Ovary (tissue), 9 donors: ENCODE data around the gene FAM222B. TPM values are rescaled to one million over a fixed set of nuclear protein-coding genes. Genes with fewer than 3 reads are reported as not detected.

ENCODE experiments used
- DNase-seq, 5 donors: peaks; one replicate each; pipeline ENCODE4 v3.0.0-alpha.2; 2019 to 2020
- H3K27ac ChIP-seq, 2 donors: fragments of 200-600 bp; one replicate each; pipeline versions ENCODE4 v1.5.1 to v1.8.0; 2019 to 2022
- H3K27me3 ChIP-seq: fragments of 200-600 bp; one replicate; pipeline ENCODE4 v1.8.0; 2022
- H3K36me3 ChIP-seq: fragments of 200-600 bp; sonication (generic); one replicate; pipeline ENCODE4 v1.5.1; 2019
- H3K4me1 ChIP-seq: one replicate; pipeline ENCODE4 v1.8.1; 2013; ENCODE audit warnings: mild to moderate bottlenecking, moderate library complexity; ENCODE audit not compliant: insufficient read depth
- H3K4me3 ChIP-seq: fragments of 200-600 bp; sonication (generic); one replicate; pipeline ENCODE4 v1.5.1; 2017
- H3K9me3 ChIP-seq, 2 donors: fragments of 200-600 bp in 1 of 2; sonication (generic) in 1 of 2; one replicate each; pipeline versions ENCODE4 v1.5.1 to v1.8.1; 2013 to 2019; ENCODE audit warnings: mild to moderate bottlenecking in 1 of 2, moderate library complexity in 1 of 2
- EP300 ChIP-seq: sonication (generic); formaldehyde crosslinking; IDR thresholded peaks from one replicate; pipeline ENCODE4 v1.6.1; 2017; ENCODE audit warnings: antibody characterized with exemption
- POLR2A ChIP-seq: fragments of 450-650 bp; IDR thresholded peaks from one replicate; pipeline ENCODE4 v1.6.1; 2017; ENCODE audit warnings: antibody characterized with exemption, mild to moderate bottlenecking, moderate library complexity
- WGBS, 3 donors: extraction: QIAGEN DNeasy Blood & Tissue Kit in 1 of 3; methylation state at CpG; one replicate each; pipeline versions ENCODE4 v1.1.5 to v1.1.7; 2013 to 2017; 5-methylcytosine and 5-hydroxymethylcytosine counted together
- intact Hi-C, 4 donors: fragments of 100-400 bp; cut with DNase I; formaldehyde crosslinking; loops; one replicate each; pipeline versions ENCODE4 v1.11.0 to v1.15.1; 2022 to 2023
- polyA plus RNA-seq, 2 donors: library from polyadenylated mRNA; stranded (reverse); fragments of 200-250 nt in 1 of 2; fragments of 350-450 nt in 1 of 2; fragmentation: Illumina TruSeq in 1 of 2; extraction: RNeasy Lipid Tissue Mini Kit (QIAGEN cat#74804) in 1 of 2; gene quantifications; one replicate each; pipeline ENCODE4 v1.2.3, GENCODE V29; 2013 to 2014
- total RNA-seq, 7 donors: library from RNA; depleted of rRNA in 2 of 7; stranded (reverse); fragments of >200 nt in 2 of 7; fragmentation: NEBNext Ultra II Directional in 3 of 7; extraction: Animal tissue kit (Norgen Biotek cat#: 25700) in 3 of 7; gene quantifications; one replicate each; pipeline versions ENCODE4 v1.1.0 to v1.2.4, GENCODE V29; 2016 to 2023
- TF ChIP-seq, protein P1 (sequence below), 3 donors: fragments of 450-650 bp in 2 of 3; fragments of 200-600 bp in 1 of 3; IDR thresholded peaks; one replicate each; pipeline versions ENCODE4 v1.5.1 to v1.8.0; 2016 to 2022; ENCODE audit warnings: antibody characterized with exemption in 3 of 3, mild to moderate bottlenecking in 1 of 3
- donor health status: DM: no; HTN: no; CAD: no; lungs with moderate emphysema.
- donor health status: DM: no; HTN: no; CAD: no.
- donor health status: Bipolar disorder and iron deficiency.
- donor health status: DM: yes; HTN: yes; CAD: no.
- donor health status: DM: no; HTN: no; CAD: no.
- donor health status: DM: yes; HTN: yes; CAD: no.

Gene FAM222B
- total and polyA plus RNA-seq, 9 donors: 8.0 to 19.8 (median 15.9) TPM

DNA sequence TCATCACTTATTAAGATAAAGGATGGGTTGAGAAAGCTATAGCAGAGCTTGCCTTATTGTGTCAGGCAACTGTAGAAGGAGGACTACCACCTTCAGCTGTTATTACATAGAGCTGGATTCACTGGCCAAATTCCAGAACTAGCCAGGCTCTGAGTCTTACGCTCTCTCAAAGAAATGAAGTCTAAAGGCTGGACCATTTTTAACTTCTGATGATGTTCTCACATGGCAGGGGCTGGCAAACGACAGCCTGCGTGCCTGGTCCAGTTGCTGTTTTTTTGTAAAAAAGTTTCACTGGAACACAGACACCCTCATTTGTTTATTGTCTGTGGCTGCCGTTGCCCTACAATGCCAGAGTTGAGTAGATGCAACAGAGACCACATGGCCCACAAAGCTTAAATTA is 77.6 kb downstream of the FAM222B start:
- no peak for TF ChIP-seq EP300
- TF ChIP-seq, protein P1, sequence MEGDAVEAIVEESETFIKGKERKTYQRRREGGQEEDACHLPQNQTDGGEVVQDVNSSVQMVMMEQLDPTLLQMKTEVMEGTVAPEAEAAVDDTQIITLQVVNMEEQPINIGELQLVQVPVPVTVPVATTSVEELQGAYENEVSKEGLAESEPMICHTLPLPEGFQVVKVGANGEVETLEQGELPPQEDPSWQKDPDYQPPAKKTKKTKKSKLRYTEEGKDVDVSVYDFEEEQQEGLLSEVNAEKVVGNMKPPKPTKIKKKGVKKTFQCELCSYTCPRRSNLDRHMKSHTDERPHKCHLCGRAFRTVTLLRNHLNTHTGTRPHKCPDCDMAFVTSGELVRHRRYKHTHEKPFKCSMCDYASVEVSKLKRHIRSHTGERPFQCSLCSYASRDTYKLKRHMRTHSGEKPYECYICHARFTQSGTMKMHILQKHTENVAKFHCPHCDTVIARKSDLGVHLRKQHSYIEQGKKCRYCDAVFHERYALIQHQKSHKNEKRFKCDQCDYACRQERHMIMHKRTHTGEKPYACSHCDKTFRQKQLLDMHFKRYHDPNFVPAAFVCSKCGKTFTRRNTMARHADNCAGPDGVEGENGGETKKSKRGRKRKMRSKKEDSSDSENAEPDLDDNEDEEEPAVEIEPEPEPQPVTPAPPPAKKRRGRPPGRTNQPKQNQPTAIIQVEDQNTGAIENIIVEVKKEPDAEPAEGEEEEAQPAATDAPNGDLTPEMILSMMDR (IDR thresholded peaks at IDR 0.05): no peak
- TF ChIP-seq POLR2A: no peak
- H3K4me1 ChIP-seq: no peaks in the 10 kb centered on the region
- H3K36me3 ChIP-seq: no peaks in the 10 kb centered on the region
- H3K9me3 ChIP-seq: no peaks in the 10 kb centered on the region
- WGBS, 3 donors: 71 to 76% (median 73%) methylated on average over 4 of the region's 4 CpGs
- no peak overlapping the region for H3K27ac ChIP-seq
- no peak overlapping the region for H3K4me3 ChIP-seq
- H3K27me3 ChIP-seq: no peaks in the 10 kb centered on the region
- no peak for DNase-seq
- intact Hi-C loops: loop anchor here in 2 of 4 donors (10.0 kb wide), 2 partner anchors 90 to 150 kb away; partner anchors contain the start of gene ERAL1 (in 1 of the 2)

DNA sequence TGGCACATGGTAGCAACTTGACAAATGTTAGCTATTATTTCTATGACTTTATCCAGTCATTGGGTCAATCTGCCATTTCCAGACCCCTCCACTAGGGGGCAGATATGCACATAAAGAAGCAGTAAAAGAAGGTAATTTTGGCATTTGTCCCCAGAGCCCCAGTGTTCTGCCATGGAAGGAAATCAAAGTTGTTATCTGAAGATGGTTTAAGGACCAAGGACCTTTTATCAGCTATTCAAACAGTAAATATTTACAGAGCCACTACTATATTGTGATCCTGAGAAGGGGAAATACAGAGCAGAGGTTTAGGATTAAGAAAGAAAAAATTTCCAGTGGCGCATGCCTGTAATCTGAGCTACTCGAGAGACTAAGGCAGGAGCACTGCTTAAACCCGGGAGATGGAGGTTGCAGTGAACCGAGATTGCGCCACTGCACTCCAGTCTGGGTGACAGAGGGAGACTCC is 78.8 kb downstream of the FAM222B start:
- H3K4me3 ChIP-seq: no peak overlapping the region
- no peaks in the 10 kb centered on the region for H3K9me3 ChIP-seq
- no peaks in the 10 kb centered on the region for H3K27me3 ChIP-seq
- no peaks in the 10 kb centered on the region for H3K4me1 ChIP-seq
- H3K36me3 ChIP-seq: no peaks in the 10 kb centered on the region
- 50 to 62% (median 56%) methylated on average over 5 of the region's 5 CpGs for WGBS, 3 donors
- peak in 4 of 5 donors; percentile 60 to 88 (median 72) for DNase-seq
- intact Hi-C loops: loop anchor here in 3 of 4 donors (5.0 to 10.0 kb wide), 3 partner anchors 91 to 151 kb away; partner anchors contain the start of genes DHRS13 (in 1 of the 3) and ERAL1 (in 1 of the 3)
- no peak overlapping the region for H3K27ac ChIP-seq
- TF ChIP-seq, protein P1 (IDR thresholded peaks at IDR 0.05): peak; percentile 78 to 90 (median 84)
- no peak for TF ChIP-seq POLR2A

DNA sequence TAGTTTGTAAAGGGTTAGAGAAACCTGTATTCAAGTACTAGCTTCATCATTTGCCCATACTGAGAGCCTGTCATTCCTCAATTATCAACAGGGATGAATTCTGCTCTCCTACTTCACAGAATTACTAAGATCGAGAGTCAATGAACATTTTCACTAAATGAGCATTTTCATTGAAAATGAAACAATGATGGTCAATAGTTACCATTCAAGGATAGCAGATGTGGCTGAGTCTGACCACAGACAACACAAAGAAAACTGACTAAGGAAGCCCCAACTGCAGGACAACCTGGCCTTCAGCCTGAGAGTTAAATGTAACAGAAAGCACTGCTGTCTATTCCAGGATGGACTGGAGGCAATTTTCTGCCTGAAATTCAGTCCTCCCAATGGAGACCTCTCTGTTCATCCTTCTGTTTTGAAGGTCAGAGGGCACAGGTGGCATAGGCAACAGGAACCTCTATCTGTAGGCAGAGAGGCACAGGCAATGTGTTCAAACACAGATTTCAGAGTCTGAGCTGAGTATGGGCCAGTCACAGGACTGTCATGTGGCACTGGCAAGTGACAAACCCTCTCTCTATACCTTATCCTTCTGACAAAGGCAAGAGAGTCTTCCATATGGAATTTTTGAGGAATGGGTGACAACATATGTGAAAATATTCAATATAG is 79.3 kb downstream of the FAM222B start:
- Histone ChIP-seq H3K36me3 (no peaks in the 10 kb centered on the region), H3K4me3 (no peak overlapping the region), H3K4me1 (no peaks in the 10 kb centered on the region), H3K9me3 (no peaks in the 10 kb centered on the region), H3K27me3 (no peaks in the 10 kb centered on the region), H3K27ac (no peak overlapping the region)
- DNase-seq: no peak
- TF ChIP-seq POLR2A: no peak
- no peak for TF ChIP-seq EP300
- TF ChIP-seq, protein P1 (IDR thresholded peaks at IDR 0.05): no peak
- intact Hi-C loops: loop anchor here in 3 of 4 donors (5.0 to 10.0 kb wide), 3 partner anchors 92 to 152 kb away; partner anchors contain the start of genes DHRS13 (in 1 of the 3) and ERAL1 (in 1 of the 3)
- WGBS, 3 donors: 85 to 91% (median 90%) methylated on average over 1 of the region's 1 CpG

DNA sequence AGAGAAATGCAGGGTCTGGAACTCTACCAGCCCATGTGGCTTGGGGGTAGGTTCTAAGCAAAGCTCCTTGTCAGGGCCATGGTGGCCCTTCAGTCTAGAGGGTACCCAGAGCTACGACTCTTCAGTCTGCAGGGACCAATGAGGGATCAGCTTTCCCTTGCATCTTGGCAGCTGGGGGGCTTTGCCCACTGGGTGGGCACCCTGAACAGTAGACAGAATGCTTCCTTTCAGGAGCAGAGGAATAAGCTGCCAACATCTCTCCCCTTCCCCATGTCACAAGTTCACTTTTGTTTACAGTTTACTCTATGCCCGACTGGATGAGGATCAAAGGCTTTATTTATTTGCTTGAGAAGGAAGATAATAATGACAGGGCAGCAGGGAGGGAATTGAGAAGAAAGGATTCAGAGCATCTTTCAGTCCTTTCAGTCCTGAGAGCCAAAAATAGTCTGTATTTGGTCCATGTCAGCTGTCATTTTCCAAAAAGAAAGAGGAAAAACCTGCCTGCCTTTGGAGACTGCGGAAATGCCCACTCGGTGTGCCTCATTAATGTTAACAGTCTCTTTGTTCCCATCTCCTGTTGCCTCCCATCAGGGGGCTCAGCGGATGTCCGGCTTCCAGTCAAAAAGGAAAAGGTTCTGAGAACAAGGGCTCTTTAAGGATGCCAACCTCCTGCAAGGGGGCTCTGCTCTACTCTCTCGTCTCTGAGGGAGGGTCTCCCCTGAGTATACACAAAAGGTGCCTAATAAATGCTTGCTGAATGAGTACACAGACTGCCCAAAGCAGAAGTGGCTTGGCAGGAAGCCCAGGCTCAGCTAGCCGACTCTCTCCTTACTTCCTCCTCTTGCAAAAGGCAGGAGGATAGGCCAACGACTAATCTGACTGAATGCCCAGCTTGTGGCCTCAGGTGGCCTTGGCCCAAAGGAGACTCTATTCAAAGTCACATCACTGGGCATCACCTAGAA is 81.7 kb downstream of the FAM222B start:
- TF ChIP-seq POLR2A (no peak), EP300 (no peak)
- TF ChIP-seq, protein P1 (IDR thresholded peaks at IDR 0.05): no peak
- H3K36me3 ChIP-seq: no peaks in the 10 kb centered on the region
- no peaks in the 10 kb centered on the region for H3K9me3 ChIP-seq
- no peak for DNase-seq
- no peaks in the 10 kb centered on the region for H3K27me3 ChIP-seq
- no peaks in the 10 kb centered on the region for H3K4me1 ChIP-seq
- WGBS, 3 donors: 43 to 50% (median 48%) methylated on average over 9 of the region's 9 CpGs
- no peak overlapping the region for H3K4me3 ChIP-seq
- intact Hi-C loops: loop anchor here in 3 of 4 donors (5.0 to 10.0 kb wide), 3 partner anchors 94 to 154 kb away; partner anchors contain the start of genes DHRS13 (in 1 of the 3) and ERAL1 (in 1 of the 3)
- H3K27ac ChIP-seq: no peak overlapping the region
